ENCODE measurements around the gene SIGLEC5.

SIGLEC5 gene

GRCh38 chr19:51610576-51610975, 19.6 kb downstream of the SIGLEC5 start:
- Histone ChIP-seq H3K9me2 (replicated peaks; ENCODE audit: insufficient read depth, low read length) (no peaks in the 10 kb centered on the region), H3K36me3 (ENCODE audit: low read length) (no peaks in the 10 kb centered on the region), H3K9me3 (ENCODE audit: insufficient read depth, low read length) (no peaks in the 10 kb centered on the region), H3K4me2 (ENCODE audit: low read depth, low read length, poor library complexity, severe bottlenecking) (no peak overlapping the region), H3K79me2 (ENCODE audit: insufficient read depth, low read length) (no peaks in the 10 kb centered on the region), H3K9ac (ENCODE audit: low read length) (no peak overlapping the region), H2AFZ (ENCODE audit: low read depth, low read length, severe bottlenecking) (no peak overlapping the region), H3K27me3 (ENCODE audit: low read length) (no peaks in the 10 kb centered on the region), H4K20me1 (ENCODE audit: low read depth, low read length) (no peaks in the 10 kb centered on the region), H3K4me3 (ENCODE audit: insufficient read depth, low read length, poor library complexity, severe bottlenecking) (no peak overlapping the region), H3F3A (ENCODE audit: insufficient read depth) (peaks cover 6% of the 10 kb centered on the region), H3K27ac (ENCODE audit: low read depth, low read length) (no peak overlapping the region)
- TF ChIP-seq EZH2phosphoT487 (conservative IDR thresholded peaks at IDR 0.05; ENCODE audit: low read length) (no peak), CTCF (IDR thresholded peaks at IDR 0.05; ENCODE audit: insufficient read depth, low read length, poor library complexity, severe bottlenecking) (no peak)

- Histone ChIP-seq H4K20me1 (ENCODE audit: low read depth, low read length) (no peaks in the 10 kb centered on the region), H3K9ac (ENCODE audit: low read length) (no peak overlapping the region), H3K36me3 (ENCODE audit: low read length) (no peaks in the 10 kb centered on the region), H3K4me3 (ENCODE audit: insufficient read depth, low read length, poor library complexity, severe bottlenecking) (no peak overlapping the region), H3K79me2 (ENCODE audit: insufficient read depth, low read length) (no peaks in the 10 kb centered on the region), H3F3A (ENCODE audit: insufficient read depth) (peaks cover 6% of the 10 kb centered on the region), H3K4me2 (ENCODE audit: low read depth, low read length, poor library complexity, severe bottlenecking) (peak overlapping the region; percentile 51), H3K27ac (ENCODE audit: low read depth, low read length) (peak overlapping the region; percentile 89), H3K9me2 (replicated peaks; ENCODE audit: insufficient read depth, low read length) (no peaks in the 10 kb centered on the region), H3K9me3 (ENCODE audit: insufficient read depth, low read length) (no peaks in the 10 kb centered on the region), H2AFZ (ENCODE audit: low read depth, low read length, severe bottlenecking) (no peak overlapping the region), H3K27me3 (ENCODE audit: low read length) (no peaks in the 10 kb centered on the region)
- TF ChIP-seq EZH2phosphoT487 (conservative IDR thresholded peaks at IDR 0.05; ENCODE audit: low read length) (no peak), CTCF (IDR thresholded peaks at IDR 0.05; ENCODE audit: insufficient read depth, low read length, poor library complexity, severe bottlenecking) (peak; percentile 53)
Measured at GRCh38 chr19:51607920-51608562, 22.2 kb downstream of the SIGLEC5 start.

- Histone ChIP-seq H4K20me1 (ENCODE audit: low read depth, low read length) (no peaks in the 10 kb centered on the region), H3K27me3 (ENCODE audit: low read length) (no peaks in the 10 kb centered on the region), H2AFZ (ENCODE audit: low read depth, low read length, severe bottlenecking) (no peak overlapping the region), H3F3A (ENCODE audit: insufficient read depth) (peaks cover 6% of the 10 kb centered on the region), H3K4me3 (ENCODE audit: insufficient read depth, low read length, poor library complexity, severe bottlenecking) (peak overlapping the region; percentile 35), H3K9ac (ENCODE audit: low read length) (peak overlapping the region; percentile 36), H3K79me2 (ENCODE audit: insufficient read depth, low read length) (no peaks in the 10 kb centered on the region), H3K27ac (ENCODE audit: low read depth, low read length) (peak overlapping the region; percentile 89), H3K9me2 (replicated peaks; ENCODE audit: insufficient read depth, low read length) (no peaks in the 10 kb centered on the region), H3K9me3 (ENCODE audit: insufficient read depth, low read length) (no peaks in the 10 kb centered on the region), H3K4me2 (ENCODE audit: low read depth, low read length, poor library complexity, severe bottlenecking) (peak overlapping the region; percentile 61), H3K36me3 (ENCODE audit: low read length) (no peaks in the 10 kb centered on the region)
- TF ChIP-seq EZH2phosphoT487 (conservative IDR thresholded peaks at IDR 0.05; ENCODE audit: low read length): no peak
- no peak for TF ChIP-seq CTCF (IDR thresholded peaks at IDR 0.05; ENCODE audit: insufficient read depth, low read length, poor library complexity, severe bottlenecking)
Measured at GRCh38 chr19:51607077-51607476, 23.1 kb downstream of the SIGLEC5 start.
